GM19193 (cell line): ENCODE results near the gene B4GALT4.

Experiments used
- POLR2A ChIP-seq: IDR thresholded peaks from 4 replicates; pipeline ENCODE4 v1.6.1; 2011; ENCODE audit not compliant: insufficient read depth, insufficient read length; ENCODE audit errors: extremely low read depth

Gene B4GALT4

DNA sequence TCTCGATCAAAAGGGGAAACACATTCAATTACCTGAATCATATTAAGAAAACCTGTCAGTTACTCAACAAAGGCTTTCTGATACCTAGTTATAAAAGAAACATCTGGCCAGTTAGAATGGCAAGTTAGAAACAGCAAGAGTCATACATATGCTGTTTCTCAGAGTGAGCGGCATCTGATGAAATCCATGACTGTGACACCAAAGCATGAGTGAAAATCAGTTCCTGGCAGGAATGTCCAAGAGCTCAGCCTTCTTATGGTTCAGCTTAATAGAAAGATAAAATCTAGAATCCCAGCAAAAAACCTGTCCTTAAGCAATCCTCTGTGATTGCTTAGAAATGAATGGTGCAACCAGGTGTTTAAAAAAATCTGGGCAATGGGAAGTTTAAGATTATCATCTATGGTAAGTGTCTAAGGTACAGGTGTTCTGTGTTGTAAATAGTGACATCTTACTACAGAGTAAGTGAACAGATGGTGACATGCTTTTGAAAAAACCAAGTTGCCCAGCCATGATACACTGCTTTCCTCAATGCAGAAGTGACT lies 18.8 kb downstream of the B4GALT4 start:
- no peak for TF ChIP-seq POLR2A

DNA sequence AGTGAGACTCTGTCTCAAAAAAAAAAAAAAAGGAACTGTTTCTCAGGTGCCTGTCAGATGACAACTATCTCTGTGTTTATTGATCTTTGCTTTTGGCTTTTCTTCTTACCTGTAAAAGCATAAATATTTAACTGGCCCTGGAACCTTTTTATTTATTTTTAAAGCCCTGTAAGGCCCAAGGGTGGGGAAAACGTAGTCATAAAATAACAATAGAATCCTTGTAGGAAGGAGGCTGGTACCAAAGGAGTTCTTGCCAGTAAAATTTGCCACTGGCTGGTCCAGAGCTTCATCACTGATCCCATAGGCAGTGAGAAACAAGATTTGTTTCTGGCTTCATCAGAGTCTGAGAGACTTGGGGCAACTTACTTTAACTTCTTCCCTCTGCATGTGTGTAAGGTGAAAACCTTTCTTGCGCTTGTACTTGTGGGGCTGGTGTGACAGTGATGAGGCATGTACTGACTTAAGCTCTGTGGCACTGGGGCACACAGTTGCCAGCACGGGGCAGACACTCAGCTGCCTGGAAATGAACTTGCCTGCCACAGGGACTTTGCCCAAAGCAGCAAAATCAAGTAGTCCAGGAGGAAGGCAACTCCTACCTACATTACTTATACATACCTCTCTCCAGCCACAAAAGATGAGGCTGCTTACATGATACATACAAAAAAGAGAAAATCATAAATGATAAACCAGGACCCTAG lies 19.6 kb downstream of the B4GALT4 start:
- no peak for TF ChIP-seq POLR2A

DNA sequence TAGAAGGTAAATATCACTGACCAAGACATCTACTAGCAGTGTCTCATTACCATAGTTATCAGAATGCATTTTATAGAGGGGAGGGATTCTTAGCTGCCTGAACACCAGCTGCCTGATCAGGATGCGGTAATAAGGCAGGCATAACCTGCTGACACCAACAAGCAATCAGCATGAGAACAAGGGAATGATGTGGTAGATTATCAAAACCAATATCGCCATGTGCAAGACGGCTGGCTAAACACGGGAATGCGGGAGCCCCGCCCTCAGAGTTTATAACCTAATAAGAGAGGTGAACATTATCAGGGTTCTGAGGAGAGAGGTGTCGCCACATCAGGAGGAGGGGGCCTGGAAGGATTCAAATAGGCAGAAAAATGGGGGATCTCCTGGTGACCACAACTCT lies 20.5 kb downstream of the B4GALT4 start:
- no peak for TF ChIP-seq POLR2A

DNA sequence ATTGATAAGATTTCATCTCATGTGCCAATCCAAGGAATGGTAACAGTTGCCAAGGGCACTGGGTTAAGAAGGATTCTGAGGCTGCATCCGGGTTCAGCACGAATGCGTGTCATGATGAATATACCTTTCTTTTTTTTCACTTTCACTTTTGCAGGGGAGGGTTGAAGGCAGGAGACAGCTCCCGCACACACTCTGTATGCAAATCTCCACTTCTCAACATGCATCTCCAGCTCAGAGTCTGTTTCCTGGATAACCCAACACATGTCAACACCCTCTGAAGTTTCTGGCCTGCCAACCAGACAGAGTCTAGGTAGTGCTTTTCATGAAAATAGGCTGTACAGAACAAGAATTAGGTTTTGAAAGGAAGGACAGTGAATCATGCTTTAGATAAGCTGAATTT lies 21.6 kb downstream of the B4GALT4 start:
- no peak for TF ChIP-seq POLR2A

DNA sequence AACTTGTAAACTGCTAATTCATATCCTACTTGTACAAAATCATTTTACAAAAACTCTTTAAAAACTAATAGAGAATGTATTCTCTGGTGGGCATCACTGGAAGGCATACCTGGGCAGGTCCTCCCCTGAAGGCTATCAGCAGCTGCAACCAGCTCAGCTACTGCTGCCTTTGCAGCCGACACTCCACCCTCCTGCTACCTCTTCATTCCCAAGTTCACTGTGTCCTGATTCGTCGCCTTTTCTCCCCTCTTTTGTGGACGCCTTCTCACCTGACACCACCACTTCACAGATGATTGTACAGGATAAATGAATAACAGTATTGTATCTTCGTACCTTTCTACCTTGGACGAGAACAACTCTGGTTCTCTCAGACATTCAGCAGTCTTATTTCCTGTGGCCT lies 28.9 kb downstream of the B4GALT4 start:
- no peak for TF ChIP-seq POLR2A

DNA sequence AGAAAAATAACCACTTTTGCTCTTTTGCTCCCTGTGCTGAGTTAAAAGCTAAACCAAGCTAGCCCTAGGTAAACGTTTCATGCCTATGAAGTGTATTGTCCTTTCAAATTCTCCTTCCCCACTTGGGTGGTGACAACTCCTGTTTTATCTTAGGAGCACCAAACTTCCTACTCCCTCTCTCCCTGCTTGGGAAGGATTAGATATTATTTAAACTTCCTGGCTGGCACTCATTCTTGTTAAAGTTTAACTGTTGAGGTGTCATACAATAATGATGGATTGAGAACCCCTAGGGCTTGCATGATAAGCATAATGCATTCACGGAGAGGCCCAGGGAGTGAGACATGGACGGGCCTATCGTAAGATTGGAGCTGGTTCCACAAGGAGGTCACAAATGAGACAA lies 29.5 kb downstream of the B4GALT4 start:
- TF ChIP-seq POLR2A, result no peak

DNA sequence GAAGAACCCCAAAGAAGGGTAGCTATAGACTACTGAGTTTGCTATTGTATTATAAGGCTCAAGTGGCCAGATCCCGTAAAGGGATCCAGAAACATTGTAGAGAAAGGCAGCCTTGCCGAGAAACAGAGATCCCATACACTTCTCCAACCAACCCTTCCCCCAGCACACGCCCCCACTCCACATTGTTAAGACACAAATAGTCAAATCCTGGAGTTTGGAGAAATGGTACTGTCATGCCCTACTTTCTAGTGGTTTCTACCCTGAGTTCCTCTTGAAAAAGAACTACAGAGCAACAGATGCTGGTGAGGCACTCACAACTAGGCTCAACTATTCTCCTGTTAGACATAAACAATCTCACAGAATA lies 33.2 kb downstream of the B4GALT4 start:
- TF ChIP-seq POLR2A, result no peak

DNA sequence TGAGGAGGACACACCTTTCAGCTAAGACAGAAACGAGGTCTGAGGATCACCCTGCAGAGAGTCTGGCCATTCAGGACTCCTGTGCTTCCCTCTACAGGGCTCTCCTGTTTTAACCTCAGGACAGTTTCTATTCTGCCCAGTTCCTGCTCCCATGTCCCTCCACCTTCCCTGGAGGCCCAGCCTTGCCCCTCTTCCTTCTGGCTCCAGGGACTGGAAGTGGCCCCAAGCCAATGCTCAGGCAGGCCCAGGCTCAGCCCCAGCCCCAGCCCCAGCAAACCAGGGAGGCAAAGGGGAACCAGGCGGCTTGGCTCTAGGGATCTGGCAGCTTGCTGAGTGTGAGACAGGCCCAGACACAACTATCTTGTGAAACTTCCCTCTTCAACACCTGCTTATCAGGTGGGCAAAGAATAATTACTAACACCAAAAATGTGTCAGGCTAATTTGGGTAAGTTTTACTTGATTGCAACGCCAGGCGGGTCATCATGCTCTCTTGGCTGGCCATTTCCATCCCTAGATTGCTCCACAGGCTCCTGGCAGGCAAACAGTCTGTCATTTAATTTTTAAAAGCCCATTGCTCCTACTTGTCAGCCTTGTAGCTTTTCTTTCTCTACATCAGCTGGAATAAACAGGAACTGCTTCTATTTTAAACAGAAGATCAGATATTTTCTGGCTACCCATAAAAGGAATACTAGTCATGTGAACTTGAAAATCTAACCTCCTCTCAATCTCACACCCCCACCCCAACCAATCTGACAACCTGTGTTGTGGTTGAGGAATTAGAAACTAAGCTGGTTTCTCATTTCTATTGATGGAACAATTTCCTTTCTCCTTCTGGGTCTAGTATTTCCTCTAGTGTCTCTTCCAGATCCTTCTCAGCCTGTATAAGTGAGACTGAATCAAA lies 33.8 kb downstream of the B4GALT4 start:
- TF ChIP-seq POLR2A, result no peak

DNA sequence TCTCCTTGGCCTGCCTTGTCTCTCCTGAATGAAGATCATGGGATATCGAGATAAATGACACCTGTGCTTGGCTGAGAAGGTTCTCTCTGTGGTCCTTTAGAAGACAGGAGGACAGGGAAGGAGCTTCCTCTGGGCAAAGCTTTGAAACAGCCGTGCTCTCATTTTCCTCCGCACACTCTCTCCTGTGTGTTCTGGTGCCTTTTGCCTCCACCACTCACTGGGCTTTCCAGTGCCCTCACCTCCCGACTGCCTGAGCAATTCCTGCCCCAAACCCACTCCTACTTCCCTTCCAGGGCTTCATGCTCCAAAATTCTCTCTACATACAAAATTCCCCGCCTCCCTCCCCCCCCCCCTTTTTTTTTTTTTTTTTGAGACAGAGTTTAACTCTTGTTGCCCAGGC lies 35.0 kb downstream of the B4GALT4 start:
- no peak for TF ChIP-seq POLR2A

DNA sequence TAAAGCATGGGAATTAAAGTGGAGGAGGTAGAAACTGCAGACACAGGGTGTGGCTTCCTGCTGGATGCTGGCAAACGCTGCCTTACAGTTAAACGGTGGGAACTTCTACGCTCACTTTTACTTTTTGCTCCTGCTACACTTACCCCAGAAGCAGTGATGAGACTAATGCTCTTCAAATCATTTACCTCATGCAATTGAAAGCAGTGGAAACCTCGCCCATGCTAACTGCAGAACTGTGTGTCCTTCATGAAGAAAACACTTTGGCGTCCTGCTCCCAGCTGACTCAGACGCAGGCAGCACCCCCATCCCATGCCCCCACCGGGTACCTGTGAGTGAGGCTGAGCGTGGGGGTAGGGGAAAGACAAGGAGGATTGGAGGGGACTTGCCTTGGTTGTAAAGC lies 35.5 kb downstream of the B4GALT4 start:
- no peak for TF ChIP-seq POLR2A

DNA sequence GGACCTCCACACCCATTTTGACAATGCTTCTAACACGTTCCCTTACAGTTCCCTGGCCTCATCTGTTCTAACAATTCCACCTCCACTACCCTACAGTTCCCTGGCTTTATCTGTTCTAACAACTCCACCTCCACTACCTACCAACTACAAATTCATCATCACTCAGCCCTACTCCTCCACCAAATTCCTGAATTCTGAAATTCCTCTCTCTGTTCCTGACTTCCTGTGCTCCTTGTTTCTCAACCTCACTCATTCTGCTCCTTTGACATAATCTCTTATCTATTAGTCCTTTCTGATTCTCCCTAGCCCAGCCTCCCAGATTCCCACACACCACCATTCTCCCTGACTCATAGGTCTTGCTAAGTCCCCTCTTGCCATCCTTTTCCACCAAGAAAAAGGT lies 44.8 kb downstream of the B4GALT4 start:
- TF ChIP-seq POLR2A, result no peak

DNA sequence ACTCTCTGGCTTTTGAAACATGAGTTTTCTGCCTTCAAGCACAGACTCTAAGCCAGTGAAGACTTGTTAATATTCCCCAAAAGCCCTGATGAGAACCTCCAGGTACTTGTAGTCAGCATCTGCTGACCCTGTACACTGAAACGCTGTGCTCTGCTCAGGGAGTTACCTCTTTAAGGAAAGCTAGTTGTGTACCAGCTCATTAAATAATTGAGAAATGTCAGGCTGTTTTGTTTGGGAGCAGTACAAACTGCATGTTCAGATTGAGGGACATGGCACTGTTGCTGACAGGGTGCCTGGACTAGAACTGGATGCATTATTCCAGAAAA lies 45.6 kb downstream of the B4GALT4 start:
- no peak for TF ChIP-seq POLR2A

DNA sequence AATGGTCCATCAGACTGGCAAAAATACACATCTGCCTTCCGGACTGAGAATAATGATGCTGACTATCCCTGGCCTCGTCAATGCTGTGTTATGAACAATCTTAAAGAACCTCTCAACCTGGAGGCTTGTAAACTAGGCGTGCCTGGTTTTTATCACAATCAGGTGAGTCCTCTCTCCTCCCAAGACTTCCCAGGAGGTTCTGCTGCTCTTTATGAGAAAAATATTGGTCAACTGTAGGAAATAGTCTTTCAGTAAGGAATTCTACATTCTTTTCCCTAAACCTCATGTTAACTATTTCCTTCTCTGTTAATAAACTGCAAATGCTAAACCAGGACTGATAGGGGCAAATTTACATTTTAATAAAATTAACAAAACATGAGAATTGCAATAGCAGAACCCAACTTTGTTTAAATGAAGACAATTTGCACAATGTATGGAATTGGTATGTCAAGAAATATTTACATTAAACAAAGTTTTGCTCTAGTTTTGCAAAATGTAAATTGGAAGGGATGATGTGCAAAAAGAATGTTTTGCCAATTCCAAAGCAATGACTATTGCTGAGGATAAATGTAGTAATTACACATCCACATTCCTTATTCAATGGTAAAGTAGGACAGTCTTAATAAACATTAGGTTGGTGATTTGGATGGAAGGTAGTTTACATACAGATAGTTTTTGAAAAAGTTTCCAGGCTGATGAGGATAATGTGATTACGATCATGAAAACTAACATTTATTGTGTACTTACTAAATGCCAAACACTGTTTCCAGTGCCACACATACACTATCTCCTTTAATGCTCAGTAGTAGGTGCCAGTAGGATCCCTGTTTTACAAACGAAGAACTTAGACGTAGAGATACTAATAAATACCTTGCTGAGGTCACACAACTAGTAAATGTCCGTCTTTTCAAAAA lies 46.2 kb downstream of the B4GALT4 start:
- no peak for TF ChIP-seq POLR2A

DNA sequence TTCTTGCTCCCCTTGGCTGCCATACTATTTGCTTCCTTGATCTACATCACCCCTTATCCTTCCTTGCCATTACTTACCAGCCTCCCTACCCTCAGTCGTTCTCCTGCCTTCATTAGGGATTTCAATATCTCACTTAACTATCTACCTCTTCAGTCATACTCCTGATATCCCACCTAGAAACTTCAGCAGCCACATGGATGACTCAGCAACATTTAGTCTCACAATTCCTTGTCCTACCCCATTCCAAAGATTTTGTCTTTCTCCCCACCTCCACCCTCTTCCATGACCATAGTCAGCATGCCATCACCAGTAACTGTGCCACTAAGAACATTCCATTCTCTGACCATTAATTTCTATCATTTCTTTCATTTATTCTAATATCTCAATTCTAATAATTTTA lies 48.9 kb downstream of the B4GALT4 start:
- no peak for TF ChIP-seq POLR2A

DNA sequence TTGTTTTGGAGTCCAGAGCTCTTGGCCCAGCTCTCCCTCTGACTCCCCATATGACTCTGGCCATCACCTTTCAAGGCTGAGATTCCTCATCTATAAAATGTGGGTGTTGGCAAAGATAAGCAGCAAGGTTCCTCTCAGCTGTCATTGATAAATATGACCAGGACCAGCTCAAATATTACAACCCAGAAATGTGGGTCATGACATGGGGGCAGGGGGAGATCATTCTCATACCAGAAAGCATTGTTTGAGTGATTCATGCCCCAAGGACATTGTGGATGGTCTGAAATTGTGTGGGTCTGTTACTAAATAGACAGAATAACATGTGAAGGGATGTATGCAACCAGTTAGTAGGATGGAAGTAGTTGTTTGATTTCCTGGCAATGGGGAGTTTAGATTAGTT lies 53.4 kb downstream of the B4GALT4 start:
- TF ChIP-seq POLR2A, result no peak

DNA sequence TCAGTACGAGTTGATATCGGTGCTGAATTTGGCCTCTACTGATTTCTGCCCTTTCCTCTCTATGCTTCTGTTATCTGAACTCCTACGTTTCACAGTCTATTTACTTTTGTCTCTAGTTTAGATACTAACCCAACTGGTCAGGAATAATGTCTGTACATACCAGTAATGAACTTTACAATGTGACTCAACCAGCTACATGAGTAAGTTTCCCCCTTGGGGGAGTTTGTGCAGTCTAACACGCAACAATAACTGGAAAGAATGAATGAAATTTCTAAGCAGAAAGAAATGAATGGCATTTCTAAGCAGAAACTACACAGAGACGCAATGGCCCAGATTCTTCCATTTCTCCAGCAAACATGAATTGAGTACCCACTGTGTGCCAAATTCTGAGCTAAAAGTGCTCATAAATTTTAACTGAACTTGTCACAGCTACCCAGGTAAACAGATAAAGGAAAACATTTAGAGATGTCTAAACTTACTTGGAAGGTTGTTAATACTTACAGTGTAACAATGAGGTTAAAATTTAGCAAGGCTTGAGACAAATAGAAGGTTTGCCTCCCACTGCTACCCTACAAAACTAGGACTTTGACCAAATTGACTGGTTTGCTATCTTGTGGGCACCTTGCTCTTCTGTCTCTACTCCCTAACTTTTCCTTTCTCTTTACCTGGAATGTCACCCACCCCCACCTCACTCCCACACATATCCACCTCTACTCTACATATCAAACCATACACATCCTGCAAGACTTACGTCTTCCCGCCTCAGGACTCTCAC lies 55.7 kb downstream of the B4GALT4 start:
- TF ChIP-seq POLR2A, result no peak
